ENCODE results near the gene PROX1. TPM values are rescaled to one million over a fixed set of nuclear protein-coding genes. Genes with fewer than 3 reads are reported as not detected.

Gene PROX1
- total RNA-seq, 1 experiment from 2014 or later, result 0.06 TPM

- DNase-seq (ENCODE audit: low read depth), result no peak
Observed at GRCh38 chr1:214018386-214019268, 30.9 kb downstream of the PROX1 start.

- no peak for DNase-seq (ENCODE audit: low read depth)
Observed at GRCh38 chr1:214019499-214019898, 31.7 kb downstream of the PROX1 start.

GRCh38 chr1:214021321-214021720 is 33.5 kb downstream of the PROX1 start:
- no peak for DNase-seq (ENCODE audit: low read depth)

GRCh38 chr1:214022229-214022791 is 34.5 kb downstream of the PROX1 start:
- no peak for DNase-seq (ENCODE audit: low read depth)

- no peak for DNase-seq (ENCODE audit: low read depth)
Observed at GRCh38 chr1:214022810-214023425, 35.1 kb downstream of the PROX1 start.

- DNase-seq (ENCODE audit: low read depth), result no peak
Observed at GRCh38 chr1:214026985-214027384, 39.2 kb downstream of the PROX1 start.

GRCh38 chr1:214027498-214027897 is 39.7 kb downstream of the PROX1 start:
- no peak for DNase-seq (ENCODE audit: low read depth)

GRCh38 chr1:214028095-214028494 is 40.3 kb downstream of the PROX1 start:
- no peak for DNase-seq (ENCODE audit: low read depth)

- DNase-seq (ENCODE audit: low read depth), result no peak
Observed at GRCh38 chr1:214028649-214029406, 41.1 kb downstream of the PROX1 start.

GRCh38 chr1:214029796-214030195 is 42.0 kb downstream of the PROX1 start:
- no peak for DNase-seq (ENCODE audit: low read depth)

GRCh38 chr1:214031267-214031650 is 43.5 kb downstream of the PROX1 start:
- no peak for DNase-seq (ENCODE audit: low read depth)

GRCh38 chr1:214037468-214037867 is 49.7 kb downstream of the PROX1 start:
- DNase-seq (ENCODE audit: low read depth), result no peak

GRCh38 chr1:214039394-214040018 is 51.7 kb downstream of the PROX1 start:
- no peak for DNase-seq (ENCODE audit: low read depth)

- no peak for DNase-seq (ENCODE audit: low read depth)
Observed at GRCh38 chr1:214043167-214043566, 55.4 kb downstream of the PROX1 start.

GRCh38 chr1:214044438-214045214 is 56.9 kb downstream of the PROX1 start:
- DNase-seq (ENCODE audit: low read depth), result no peak

- no peak for DNase-seq (ENCODE audit: low read depth)
Observed at GRCh38 chr1:214050513-214051401, 63.0 kb downstream of the PROX1 start.

- DNase-seq (ENCODE audit: low read depth), result no peak
Observed at GRCh38 chr1:214051786-214052185, 64.0 kb downstream of the PROX1 start.

- no peak for DNase-seq (ENCODE audit: low read depth)
Observed at GRCh38 chr1:214058076-214058475, 70.3 kb downstream of the PROX1 start.

- no peak for DNase-seq (ENCODE audit: low read depth)
Observed at GRCh38 chr1:214066190-214066589, 78.4 kb downstream of the PROX1 start.
